ENCODE data around the gene PRUNE1. TPM values are rescaled to one million over a fixed set of nuclear protein-coding genes. Genes with fewer than 3 reads are reported as not detected.

PRUNE1 gene
- total and polyA plus RNA-seq, 2 donors from 2014 or later, result 24.0 to 25.6 TPM

DNA sequence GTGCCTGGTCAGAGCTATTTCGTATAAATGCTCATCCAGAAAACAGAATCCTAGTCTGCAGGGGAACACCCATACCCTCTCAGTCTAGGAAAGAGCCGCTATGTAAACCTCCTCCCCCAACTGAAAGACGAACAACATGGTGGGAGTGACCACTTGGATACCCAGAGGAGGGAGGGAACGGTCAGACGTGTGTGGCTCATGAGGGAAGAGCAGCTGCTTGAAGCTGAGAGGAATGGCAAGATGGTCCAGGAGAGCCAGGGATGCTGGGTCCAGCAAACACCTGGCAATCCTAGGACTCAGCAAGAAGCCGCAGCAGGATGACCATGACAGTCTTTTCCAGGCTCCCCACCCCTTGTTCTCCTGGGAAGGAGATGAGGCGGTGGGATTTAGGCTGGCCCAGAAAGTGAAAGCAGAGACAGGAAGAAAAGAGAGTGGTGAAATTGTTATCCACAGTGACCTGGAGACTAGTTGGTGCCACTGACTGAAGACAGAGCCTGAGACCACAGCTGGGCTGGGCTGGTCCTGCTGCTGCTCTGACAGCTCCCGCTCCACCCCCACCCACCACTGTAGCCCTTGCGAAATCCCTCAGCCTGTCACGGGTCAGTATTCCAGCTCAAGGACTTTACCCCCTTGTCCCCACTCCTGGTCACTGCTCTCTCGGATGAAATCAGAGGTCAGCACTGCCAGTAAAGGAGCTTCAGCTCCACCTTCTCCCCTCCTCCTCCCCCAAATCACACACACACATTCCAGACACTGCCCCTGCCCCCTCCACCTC is 37.3 kb upstream of the PRUNE1 start:
- no peaks in the 10 kb centered on the region for H3K27me3 ChIP-seq (ENCODE audit: control insufficient read depth, insufficient read depth, low read length)
- H3K4me3 ChIP-seq (ENCODE audit: low read length in 3 of 3), result peak overlapping the region; percentile 24 to 94 (median 54)
- intact Hi-C loops (cut with DNase I), result no loop called here
- DNase-seq (peak; percentile 64 to 95 (median 72)), FAIRE-seq (no peak)
- H3K36me3 ChIP-seq (ENCODE audit: control insufficient read depth in 2 of 3, insufficient read depth in 3 of 3, low read length in 3 of 3), result peaks cover 6 to 30% (median 28%) of the 10 kb centered on the region in 3 donors
- peak overlapping the region in 2 of 3 donors; percentile 13 to 54 for H3K9ac ChIP-seq (ENCODE audit: low read length in 3 of 3)
- peak overlapping the region; percentile 77 to 94 for H3K27ac ChIP-seq (ENCODE audit: low read depth in 2 of 2, low read length in 2 of 2)
- TF ChIP-seq, protein P1, sequence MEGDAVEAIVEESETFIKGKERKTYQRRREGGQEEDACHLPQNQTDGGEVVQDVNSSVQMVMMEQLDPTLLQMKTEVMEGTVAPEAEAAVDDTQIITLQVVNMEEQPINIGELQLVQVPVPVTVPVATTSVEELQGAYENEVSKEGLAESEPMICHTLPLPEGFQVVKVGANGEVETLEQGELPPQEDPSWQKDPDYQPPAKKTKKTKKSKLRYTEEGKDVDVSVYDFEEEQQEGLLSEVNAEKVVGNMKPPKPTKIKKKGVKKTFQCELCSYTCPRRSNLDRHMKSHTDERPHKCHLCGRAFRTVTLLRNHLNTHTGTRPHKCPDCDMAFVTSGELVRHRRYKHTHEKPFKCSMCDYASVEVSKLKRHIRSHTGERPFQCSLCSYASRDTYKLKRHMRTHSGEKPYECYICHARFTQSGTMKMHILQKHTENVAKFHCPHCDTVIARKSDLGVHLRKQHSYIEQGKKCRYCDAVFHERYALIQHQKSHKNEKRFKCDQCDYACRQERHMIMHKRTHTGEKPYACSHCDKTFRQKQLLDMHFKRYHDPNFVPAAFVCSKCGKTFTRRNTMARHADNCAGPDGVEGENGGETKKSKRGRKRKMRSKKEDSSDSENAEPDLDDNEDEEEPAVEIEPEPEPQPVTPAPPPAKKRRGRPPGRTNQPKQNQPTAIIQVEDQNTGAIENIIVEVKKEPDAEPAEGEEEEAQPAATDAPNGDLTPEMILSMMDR (IDR thresholded peaks at IDR 0.05; ENCODE audit: borderline replicate concordance, extremely low read depth, insufficient read depth), result no peak
- H3K4me1 ChIP-seq (ENCODE audit: control insufficient read depth in 2 of 3, insufficient read depth in 2 of 3, low read depth in 1 of 3, low read length in 3 of 3), result peaks cover 4 to 42% (median 30%) of the 10 kb centered on the region in 3 donors
- H3K9me3 ChIP-seq (ENCODE audit: control insufficient read depth in 2 of 3, insufficient read depth in 1 of 3, low read length in 3 of 3), result no peaks in the 10 kb centered on the region

DNA sequence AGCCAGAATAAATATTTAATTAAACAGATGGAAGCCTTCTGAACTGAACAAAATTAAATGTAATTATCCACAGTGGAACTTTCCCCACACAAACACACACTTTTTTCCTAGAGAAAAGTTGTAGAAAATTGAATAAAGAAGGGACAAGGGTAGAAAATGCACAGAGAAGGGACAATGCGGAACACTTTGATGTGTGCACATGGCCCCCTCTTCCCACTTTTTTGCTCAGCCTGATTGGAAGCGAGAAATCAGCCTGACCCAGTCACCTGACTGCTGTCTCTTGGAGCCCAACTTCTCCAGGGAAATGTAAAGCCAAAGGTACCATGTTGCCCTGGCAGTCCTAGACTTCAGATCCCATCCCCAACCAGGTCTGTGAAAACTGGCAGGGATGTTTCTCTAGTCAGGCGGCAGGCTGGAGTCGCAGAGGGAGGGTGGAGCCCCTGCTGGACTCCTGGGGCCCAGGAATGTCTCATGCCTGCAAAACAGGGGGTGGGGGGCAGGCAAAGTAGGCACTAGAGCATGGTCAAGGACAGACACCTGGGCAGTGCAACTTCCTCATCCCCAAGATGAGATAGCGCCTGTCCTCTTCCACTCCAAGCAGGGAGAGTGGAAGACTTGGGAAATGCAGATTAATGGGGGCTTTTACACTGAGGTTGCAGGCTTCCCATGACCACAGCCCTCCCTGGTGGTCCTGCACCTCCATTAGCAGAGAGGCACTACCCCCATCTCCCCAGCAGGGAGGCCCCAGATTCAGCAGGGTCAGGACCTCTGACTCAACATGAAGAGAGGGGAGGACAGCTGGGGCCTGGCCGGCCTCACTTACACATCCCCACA is 36.4 kb upstream of the PRUNE1 start:
- no peaks in the 10 kb centered on the region for H3K9me3 ChIP-seq (ENCODE audit: control insufficient read depth in 2 of 3, insufficient read depth in 1 of 3, low read length in 3 of 3)
- DNase-seq (peak in 2 of 5 donors; percentile 37 to 42), FAIRE-seq (no peak)
- peak overlapping the region in 2 of 3 donors; percentile 33 to 54 for H3K9ac ChIP-seq (ENCODE audit: low read length in 3 of 3)
- peak overlapping the region; percentile 77 to 94 for H3K27ac ChIP-seq (ENCODE audit: low read depth in 2 of 2, low read length in 2 of 2)
- intact Hi-C loops (cut with DNase I), result no loop called here
- H3K4me1 ChIP-seq (ENCODE audit: control insufficient read depth in 2 of 3, insufficient read depth in 2 of 3, low read depth in 1 of 3, low read length in 3 of 3), result peaks cover 4 to 45% (median 35%) of the 10 kb centered on the region in 3 donors
- peaks cover 2 to 22% (median 20%) of the 10 kb centered on the region in 3 donors for H3K36me3 ChIP-seq (ENCODE audit: control insufficient read depth in 2 of 3, insufficient read depth in 3 of 3, low read length in 3 of 3)
- no peaks in the 10 kb centered on the region for H3K27me3 ChIP-seq (ENCODE audit: control insufficient read depth, insufficient read depth, low read length)
- peak overlapping the region; percentile 28 to 94 (median 92) for H3K4me3 ChIP-seq (ENCODE audit: low read length in 3 of 3)
- TF ChIP-seq, protein P1 (IDR thresholded peaks at IDR 0.05; ENCODE audit: borderline replicate concordance, extremely low read depth, insufficient read depth), result no peak

DNA sequence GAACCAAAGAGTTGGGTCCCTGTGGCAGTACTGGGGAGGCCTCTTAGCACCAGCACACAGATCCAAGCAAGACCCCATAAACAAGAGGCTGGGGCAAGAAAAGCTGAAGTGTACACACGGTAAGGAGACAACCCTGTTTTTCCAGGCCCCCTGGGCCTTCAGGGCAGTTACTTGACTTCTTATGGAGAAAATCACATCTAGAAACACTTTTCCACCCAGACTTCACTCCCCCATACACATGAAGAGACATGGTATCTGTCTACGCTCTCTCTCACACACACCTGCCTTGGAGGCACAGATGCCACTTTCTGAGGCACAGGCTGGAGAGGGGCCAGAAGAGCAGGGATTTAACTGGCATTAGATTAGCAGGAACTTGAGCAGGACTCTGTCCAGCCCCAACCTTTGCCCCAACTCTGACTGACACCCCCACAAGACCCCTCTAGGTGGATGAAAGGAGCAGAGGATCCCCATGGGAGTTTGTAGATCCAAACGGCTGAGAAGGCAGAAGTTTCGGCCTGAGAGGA is 35.8 kb upstream of the PRUNE1 start:
- H3K4me1 ChIP-seq (ENCODE audit: control insufficient read depth in 2 of 3, insufficient read depth in 2 of 3, low read depth in 1 of 3, low read length in 3 of 3), result peaks cover 4 to 49% (median 42%) of the 10 kb centered on the region in 3 donors
- H3K27ac ChIP-seq (ENCODE audit: low read depth in 2 of 2, low read length in 2 of 2), result peak overlapping the region; percentile 77 to 94
- H3K27me3 ChIP-seq (ENCODE audit: control insufficient read depth, insufficient read depth, low read length), result no peaks in the 10 kb centered on the region
- peak overlapping the region in 2 of 3 donors; percentile 92 to 94 for H3K4me3 ChIP-seq (ENCODE audit: low read length in 3 of 3)
- intact Hi-C loops (cut with DNase I), result no loop called here
- DNase-seq, result no peak
- H3K9ac ChIP-seq (ENCODE audit: low read length in 3 of 3), result peak overlapping the region in 2 of 3 donors; percentile 54 to 95
- TF ChIP-seq, protein P1 (IDR thresholded peaks at IDR 0.05; ENCODE audit: borderline replicate concordance, extremely low read depth, insufficient read depth), result no peak
- H3K9me3 ChIP-seq (ENCODE audit: control insufficient read depth in 2 of 3, insufficient read depth in 1 of 3, low read length in 3 of 3), result no peaks in the 10 kb centered on the region
- H3K36me3 ChIP-seq (ENCODE audit: control insufficient read depth in 2 of 3, insufficient read depth in 3 of 3, low read length in 3 of 3), result peaks cover 0 to 15% (median 13%) of the 10 kb centered on the region in 3 donors
- FAIRE-seq, result no peak
